GM12892 (cell line): ENCODE results near the gene NEK6.

Experiments used
- POLR2A ChIP-seq: IDR thresholded peaks from 2 replicates; pipeline ENCODE4 v1.6.1; 2011; ENCODE audit warnings: low read depth, low read length, control low read depth
- TAF1 ChIP-seq: IDR thresholded peaks from 2 replicates; pipeline ENCODE4 v1.6.1; 2011; ENCODE audit warnings: low read depth, mild to moderate bottlenecking, control low read depth, low read length, borderline replicate concordance

GRCh38 chr9:124251204-124251603 is 6.5 kb upstream of the NEK6 start:
- no peak for TF ChIP-seq TAF1
- TF ChIP-seq POLR2A = no peak
